Measurements from ENCODE around the gene CLPX. TPM values are rescaled to one million over a fixed set of nuclear protein-coding genes. Genes with fewer than 3 reads are reported as not detected.

CLPX gene
- total and polyA plus RNA-seq, 9 of the 15 experiments (the other 6 are each of a cell fraction or from before 2014, with no cell fraction given): 11.2 to 83.3 (median 51.3) TPM

GRCh38 chr15:65189102-65189740 is 4.1 kb upstream of the CLPX start (continued):
- TF ChIP-seq E2F4 (CRISPR knock-in tag; IDR thresholded peaks at IDR 0.05; ENCODE audit: low read depth) (no peak), KDM4B (IDR thresholded peaks at IDR 0.05; ENCODE audit: borderline replicate concordance in 2 of 2, low read depth in 1 of 2) (no peak), SRF (CRISPR knock-in tag; IDR thresholded peaks at IDR 0.05) (0 out of 4 replicates have a peak, but pooled peaks of 1 of the 2 experiments have one; percentile 14), ZSCAN32 (CRISPR knock-in tag; IDR thresholded peaks at IDR 0.05) (no peak), ZNF384 (IDR thresholded peaks at IDR 0.05; ENCODE audit: low read depth, low read length) (no peak), DEAF1 (CRISPR knock-in tag; IDR thresholded peaks at IDR 0.05) (peak; percentile 94), XRCC4 (IDR thresholded peaks at IDR 0.05; ENCODE audit: extremely low read depth, insufficient read depth, insufficient read length) (no peak), HDAC2 (IDR thresholded peaks at IDR 0.05) (no peak), ETS2 (tag; IDR thresholded peaks at IDR 0.05; ENCODE audit: borderline replicate concordance, poor library complexity, severe bottlenecking) (no peak), RB1 (IDR thresholded peaks at IDR 0.05; ENCODE audit: low read depth) (0 out of 2 replicates have a peak, but pooled peaks have one; percentile 38), SIX5 (IDR thresholded peaks at IDR 0.05; ENCODE audit: borderline replicate concordance in 1 of 2, insufficient read depth in 1 of 2, low read depth in 1 of 2, low read length in 2 of 2) (no peak), MTA3 (IDR thresholded peaks at IDR 0.05; ENCODE audit: borderline replicate concordance) (peak; percentile 24; the same call in 1 of the 2 replicates), SREBF1 (IDR thresholded peaks at IDR 0.05; ENCODE audit: borderline replicate concordance, low read depth, low read length) (no peak), TCF7L2 (IDR thresholded peaks at IDR 0.05; ENCODE audit: low read depth, low read length) (no peak), ZNF24 (IDR thresholded peaks at IDR 0.05) (no peak), ZNF280A (IDR thresholded peaks at IDR 0.05; ENCODE audit: low read depth, partially characterized antibody) (no peak), HNRNPUL1 (IDR thresholded peaks at IDR 0.05; ENCODE audit: low read length) (no peak), E2F1 (CRISPR knock-in tag; IDR thresholded peaks at IDR 0.05) (0 out of 2 replicates have a peak, but pooled peaks have one; percentile 34), THAP12 (CRISPR knock-in tag; IDR thresholded peaks at IDR 0.05) (no peak), RNF2 (IDR thresholded peaks at IDR 0.05) (no peak)

All from K562 (cell line).